NB4 (cell line): ENCODE data around the gene ZBTB7B.

Source experiments
- CTCF ChIP-seq: IDR thresholded peaks from one replicate; pipeline ENCODE4 v1.5.1; 2012; ENCODE audit warnings: low read depth, low read length
- POLR2A ChIP-seq: IDR thresholded peaks from 2 replicates; pipeline ENCODE4 v1.6.1; 2011; ENCODE audit warnings: mild to moderate bottlenecking; ENCODE audit not compliant: insufficient read length; ENCODE audit errors: extremely low read depth
- TF ChIP-seq, protein P1 (sequence below): IDR thresholded peaks from 2 replicates; pipeline ENCODE4 v1.6.1; 2011; ENCODE audit warnings: low read depth, low read length

DNA sequence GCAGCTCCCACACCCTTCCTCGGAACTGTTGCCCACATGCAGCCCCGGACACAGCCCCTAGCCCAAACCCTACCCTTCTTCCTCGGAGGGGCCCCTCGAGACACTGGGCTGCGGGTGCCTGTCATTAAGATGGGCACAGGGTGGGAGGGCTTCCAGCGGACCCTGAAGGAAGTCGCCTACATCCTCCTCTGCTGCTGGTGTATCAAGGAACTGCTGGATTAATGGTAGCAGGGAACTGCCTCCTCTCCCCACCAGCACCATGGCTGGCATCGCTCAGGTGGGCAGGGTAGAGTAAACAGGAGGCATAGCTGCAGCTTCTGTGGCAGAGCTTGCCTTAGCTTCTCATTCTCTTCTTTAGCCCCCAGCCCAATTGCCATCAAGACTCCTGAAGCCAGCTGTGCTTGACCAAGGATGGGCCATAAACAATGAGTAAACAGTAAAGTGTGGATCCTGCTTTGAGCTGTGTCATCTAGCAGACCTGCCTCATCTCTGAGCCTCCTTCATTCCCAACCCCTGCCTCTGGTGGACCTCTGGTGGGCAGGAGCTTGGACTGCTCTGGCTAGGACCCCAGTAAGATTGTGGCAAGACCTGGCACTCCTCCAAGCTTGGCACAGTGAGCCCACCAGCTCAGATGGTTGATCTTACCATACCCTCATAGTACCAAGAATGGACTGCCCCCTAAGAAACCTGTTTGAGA, 8.9 kb upstream of the ZBTB7B start, which contains the start of gene LENEP:
- TF ChIP-seq CTCF (no peak), POLR2A (no peak)
- TF ChIP-seq, protein P1, sequence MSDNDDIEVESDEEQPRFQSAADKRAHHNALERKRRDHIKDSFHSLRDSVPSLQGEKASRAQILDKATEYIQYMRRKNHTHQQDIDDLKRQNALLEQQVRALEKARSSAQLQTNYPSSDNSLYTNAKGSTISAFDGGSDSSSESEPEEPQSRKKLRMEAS, result no peak
